WERI-Rb-1 (cell line): ENCODE data around the gene CPSF7.
"Not testable (repeated sequence)": the region's sequence is repeated elsewhere in the genome, so short reads cannot be mapped to it uniquely, and the experiment has no call there.

Experiments used
- DNase-seq: peaks from one replicate; pipeline ENCODE4 v3.0.0-alpha.2; 2020
- H3K27ac ChIP-seq: fragments of 250-450 bp; sonication (Bioruptor Pico); 2 replicates; pipeline ENCODE4 v1.5.1; 2020; ENCODE audit warnings: mild to moderate bottlenecking, moderate library complexity
- H3K27me3 ChIP-seq: fragments of 250-450 bp; sonication (Bioruptor Pico); 2 replicates; pipeline ENCODE4 v1.5.1; 2021; ENCODE audit warnings: mild to moderate bottlenecking, low read depth, moderate library complexity; ENCODE audit not compliant: insufficient read depth, severe bottlenecking
- H3K36me3 ChIP-seq: fragments of 250-450 bp; sonication (Bioruptor Pico); 2 replicates; pipeline ENCODE4 v1.5.1; 2020; ENCODE audit warnings: mild to moderate bottlenecking, moderate library complexity
- H3K4me3 ChIP-seq: 2 replicates; pipeline ENCODE4 v1.5.1; 2011; ENCODE audit warnings: low read depth, mild to moderate bottlenecking, control low read depth, low read length
- H3K9me3 ChIP-seq: fragments of 250-450 bp; sonication (Bioruptor Pico); 2 replicates; pipeline ENCODE4 v1.5.1; 2021; ENCODE audit warnings: mild to moderate bottlenecking, moderate library complexity; ENCODE audit not compliant: severe bottlenecking
- CTCF ChIP-seq: IDR thresholded peaks from 2 replicates; pipeline ENCODE4 v1.5.1; 2011; ENCODE audit warnings: low read depth, mild to moderate bottlenecking, control low read depth, inconsistent platforms, low read length

Gene CPSF7

GRCh38 chr11:61390161-61390560 is 39.6 kb downstream of the CPSF7 start:
- no peak overlapping the region for H3K27ac ChIP-seq
- no peak for DNase-seq
- H3K4me3 ChIP-seq = no peak overlapping the region
- peaks cover 12% of the 10 kb centered on the region for H3K36me3 ChIP-seq
- TF ChIP-seq CTCF = no peak
- peaks cover 3% of the 10 kb centered on the region for H3K9me3 ChIP-seq
- H3K27me3 ChIP-seq = no peaks in the 10 kb centered on the region

GRCh38 chr11:61384271-61385242 is 45.2 kb downstream of the CPSF7 start:
- no peak overlapping the region for H3K4me3 ChIP-seq
- TF ChIP-seq CTCF = peak; percentile 84
- peak; percentile 47 for DNase-seq
- H3K9me3 ChIP-seq = no peaks in the 10 kb centered on the region
- H3K27me3 ChIP-seq = no peaks in the 10 kb centered on the region
- peaks cover 3% of the 10 kb centered on the region for H3K36me3 ChIP-seq
- H3K27ac ChIP-seq = no peak overlapping the region

GRCh38 chr11:61383859-61384258 is 45.9 kb downstream of the CPSF7 start:
- not testable (repeated sequence) for DNase-seq, H3K9me3 ChIP-seq, H3K27me3 ChIP-seq, H3K27ac ChIP-seq, H3K36me3 ChIP-seq, H3K4me3 ChIP-seq

GRCh38 chr11:61380884-61381283 is 48.9 kb downstream of the CPSF7 start:
- Histone ChIP-seq H3K9me3 (no peaks in the 10 kb centered on the region), H3K4me3 (no peak overlapping the region), H3K27ac (no peak overlapping the region), H3K27me3 (no peaks in the 10 kb centered on the region), H3K36me3 (peaks cover 5% of the 10 kb centered on the region)
- no peak for TF ChIP-seq CTCF
- no peak for DNase-seq

- peaks cover 17% of the 10 kb centered on the region for H3K36me3 ChIP-seq
- no peaks in the 10 kb centered on the region for H3K27me3 ChIP-seq
- TF ChIP-seq CTCF = no peak
- H3K4me3 ChIP-seq = no peak overlapping the region
- no peak overlapping the region for H3K27ac ChIP-seq
- no peak for DNase-seq
- H3K9me3 ChIP-seq = peaks cover 2% of the 10 kb centered on the region
These were observed 51.0 kb downstream of the CPSF7 start for GRCh38 chr11:61378713-61379313.

GRCh38 chr11:61377461-61378160 is 52.2 kb downstream of the CPSF7 start:
- no peaks in the 10 kb centered on the region for H3K27me3 ChIP-seq
- H3K4me3 ChIP-seq = no peak overlapping the region
- no peak for TF ChIP-seq CTCF
- H3K9me3 ChIP-seq = peaks cover 9% of the 10 kb centered on the region
- H3K36me3 ChIP-seq = peaks cover 26% of the 10 kb centered on the region
- no peak for DNase-seq
- no peak overlapping the region for H3K27ac ChIP-seq
